HEK293 (cell line): ENCODE data around the gene GNAZ.

ENCODE experiments used
- CTCF ChIA-PET: fragments of 350-600 bp; formaldehyde crosslinking; extraction: SDS; loops from one replicate; lab custom pipeline; 2021; ENCODE audit warnings: antibody characterized with exemption; lab: Yijun Ruan, JAX
- POLR2A ChIA-PET: fragments of 300-600 bp; formaldehyde crosslinking; extraction: SDS; loops from one replicate; lab custom pipeline; 2020; ENCODE audit warnings: antibody characterized with exemption, inconsistent platforms; lab: Yijun Ruan, JAX
- H3K27ac ChIP-seq: fragments of 200-500 bp; sonication (Bioruptor generic); 2 replicates; pipeline ENCODE4 v1.5.1; 2014; ENCODE audit warnings: low read depth, low read length, control low read depth, inconsistent platforms; ENCODE audit errors: extremely low read depth
- H3K36me3 ChIP-seq, 2 experiments: fragments of 200-500 bp in 1 of 2; sonication (Bioruptor generic) in 1 of 2; 1 replicate in 1 of 2; 2 replicates in 1 of 2; pipeline ENCODE4 v1.5.1; 2014 to 2017; ENCODE audit warnings: inconsistent platforms in 2 of 2, low read length in 2 of 2; ENCODE audit not compliant: control insufficient read depth in 2 of 2, insufficient read depth in 1 of 2
- H3K4me1 ChIP-seq: fragments of 200-500 bp; sonication (Bioruptor generic); 2 replicates; pipeline ENCODE4 v1.5.1; 2014; ENCODE audit warnings: mild to moderate bottlenecking, low read length, inconsistent platforms; ENCODE audit not compliant: control insufficient read depth, insufficient read depth
- H3K4me3 ChIP-seq: 2 replicates; pipeline ENCODE4 v1.5.1; 2011; ENCODE audit warnings: low read depth, mild to moderate bottlenecking, control low read depth, low read length, moderate library complexity
- H3K9me3 ChIP-seq: fragments of 200-500 bp; sonication (Bioruptor generic); 2 replicates; pipeline ENCODE4 v1.5.1; 2014; ENCODE audit warnings: low read depth, low read length, inconsistent platforms; ENCODE audit not compliant: control insufficient read depth, insufficient read depth
- FEZF1 ChIP-seq: fragments of 450-650 bp; formaldehyde crosslinking; IDR thresholded peaks from 2 replicates; pipeline ENCODE4 v1.5.1; 2016; ENCODE audit warnings: missing biosample characterization, missing genetic modification characterization
- SP7 ChIP-seq: fragments of 450-650 bp; formaldehyde crosslinking; IDR thresholded peaks from 2 replicates; pipeline ENCODE4 v1.5.1; 2016; ENCODE audit warnings: missing biosample characterization, missing genetic modification characterization
- ZNF138 ChIP-seq: fragments of 450-650 bp; formaldehyde crosslinking; IDR thresholded peaks from 2 replicates; pipeline ENCODE4 v1.5.1; 2016; ENCODE audit warnings: missing biosample characterization, missing genetic modification characterization, borderline replicate concordance
- ZNF174 ChIP-seq: fragments of 450-650 bp; formaldehyde crosslinking; IDR thresholded peaks from 2 replicates; pipeline ENCODE4 v1.5.0; 2017; ENCODE audit warnings: missing biosample characterization, mild to moderate bottlenecking, missing genetic modification characterization
- ZNF354C ChIP-seq: fragments of 450-650 bp; formaldehyde crosslinking; IDR thresholded peaks from 2 replicates; pipeline ENCODE4 v1.5.1; 2016; ENCODE audit warnings: missing biosample characterization, missing genetic modification characterization, low read depth, borderline replicate concordance
- ZNF473 ChIP-seq: fragments of 450-650 bp; formaldehyde crosslinking; IDR thresholded peaks from 2 replicates; pipeline ENCODE4 v1.5.1; 2017; ENCODE audit warnings: missing biosample characterization, missing genetic modification characterization
- ZNF549 ChIP-seq: fragments of 450-650 bp; IDR thresholded peaks from 2 replicates; pipeline ENCODE4 v1.5.1; 2018; ENCODE audit warnings: missing biosample characterization, missing genetic modification characterization, mild to moderate bottlenecking, inconsistent platforms, moderate library complexity
- ZNF610 ChIP-seq: fragments of 450-650 bp; formaldehyde crosslinking; IDR thresholded peaks from 2 replicates; pipeline ENCODE4 v1.5.1; 2016; ENCODE audit warnings: missing biosample characterization, missing genetic modification characterization, borderline replicate concordance
- ZNF670 ChIP-seq: fragments of 450-650 bp; formaldehyde crosslinking; IDR thresholded peaks from 2 replicates; pipeline ENCODE4 v1.5.1; 2016; ENCODE audit warnings: missing biosample characterization, missing genetic modification characterization, low read depth
- TF ChIP-seq, protein P1 (sequence below): fragments of 450-650 bp; formaldehyde crosslinking; IDR thresholded peaks from 2 replicates; pipeline ENCODE4 v1.5.1; 2016; ENCODE audit warnings: missing biosample characterization, missing genetic modification characterization
- TF ChIP-seq, protein P2 (sequence below): fragments of 450-650 bp; formaldehyde crosslinking; conservative IDR thresholded peaks from 2 replicates; pipeline ENCODE4 v1.5.1; 2016; ENCODE audit warnings: low read depth, missing biosample characterization, missing genetic modification characterization
- TF ChIP-seq, protein P3 (sequence below): fragments of 450-650 bp; formaldehyde crosslinking; IDR thresholded peaks from 2 replicates; pipeline ENCODE4 v1.5.1; 2016; ENCODE audit warnings: missing biosample characterization, missing genetic modification characterization, low read depth

GNAZ gene

DNA sequence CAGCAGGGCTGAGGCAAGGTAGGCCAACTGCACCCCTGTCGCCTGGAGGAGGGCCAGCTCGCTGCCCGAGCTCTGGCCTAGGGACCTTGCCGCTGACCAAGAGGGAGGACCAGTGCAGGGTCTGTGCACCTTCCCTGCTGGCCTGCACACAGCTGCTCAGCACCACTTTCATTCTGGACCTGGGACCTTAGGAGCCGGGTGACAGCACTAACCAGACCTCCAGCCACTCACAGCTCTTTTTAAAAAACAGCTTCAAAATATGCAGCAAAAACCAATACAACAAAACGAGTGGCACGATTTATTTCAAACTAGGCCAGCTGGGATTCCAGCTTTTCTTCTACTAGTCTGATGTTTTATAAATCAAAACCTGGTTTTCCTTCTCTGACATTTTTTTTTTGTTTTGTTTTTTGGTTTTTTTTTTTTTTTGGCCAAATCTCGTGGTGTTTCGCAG, 53.5 kb downstream of the GNAZ start:
- no peaks in the 10 kb centered on the region for H3K4me1 ChIP-seq
- peaks cover 0 to 17% of the 10 kb centered on the region in 2 experiments; a peak in 1 of 3 replicates for H3K36me3 ChIP-seq
- ChIA-PET POLR2A (interaction anchor here (1.0 kb wide), 1 partner anchor 10 kb away, joined by 3 read pairs; no protein-coding TSS in a partner anchor), CTCF (interaction anchor here (1.0 to 11.3 kb wide), 4 partner anchors 158 to 661 kb away, joined by 3 to 304 read pairs (median 4); no protein-coding TSS in a partner anchor)
- H3K27ac ChIP-seq: no peak overlapping the region
- H3K9me3 ChIP-seq: no peaks in the 10 kb centered on the region
- no peak for TF ChIP-seq ZNF670 (tag by site-specific recombination)
- no peak for TF ChIP-seq ZNF138 (tag by site-specific recombination)
- no peak for TF ChIP-seq ZNF549
- TF ChIP-seq, protein P1, sequence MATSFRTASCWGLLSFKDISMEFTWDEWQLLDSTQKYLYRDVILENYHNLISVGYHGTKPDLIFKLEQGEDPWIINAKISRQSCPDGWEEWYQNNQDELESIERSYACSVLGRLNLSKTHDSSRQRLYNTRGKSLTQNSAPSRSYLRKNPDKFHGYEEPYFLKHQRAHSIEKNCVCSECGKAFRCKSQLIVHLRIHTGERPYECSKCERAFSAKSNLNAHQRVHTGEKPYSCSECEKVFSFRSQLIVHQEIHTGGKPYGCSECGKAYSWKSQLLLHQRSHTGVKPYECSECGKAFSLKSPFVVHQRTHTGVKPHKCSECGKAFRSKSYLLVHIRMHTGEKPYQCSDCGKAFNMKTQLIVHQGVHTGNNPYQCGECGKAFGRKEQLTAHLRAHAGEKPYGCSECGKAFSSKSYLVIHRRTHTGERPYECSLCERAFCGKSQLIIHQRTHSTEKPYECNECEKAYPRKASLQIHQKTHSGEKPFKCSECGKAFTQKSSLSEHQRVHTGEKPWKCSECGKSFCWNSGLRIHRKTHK: no peak
- no peak for TF ChIP-seq ZNF174 (tag by site-specific recombination)
- H3K4me3 ChIP-seq: no peak overlapping the region

DNA sequence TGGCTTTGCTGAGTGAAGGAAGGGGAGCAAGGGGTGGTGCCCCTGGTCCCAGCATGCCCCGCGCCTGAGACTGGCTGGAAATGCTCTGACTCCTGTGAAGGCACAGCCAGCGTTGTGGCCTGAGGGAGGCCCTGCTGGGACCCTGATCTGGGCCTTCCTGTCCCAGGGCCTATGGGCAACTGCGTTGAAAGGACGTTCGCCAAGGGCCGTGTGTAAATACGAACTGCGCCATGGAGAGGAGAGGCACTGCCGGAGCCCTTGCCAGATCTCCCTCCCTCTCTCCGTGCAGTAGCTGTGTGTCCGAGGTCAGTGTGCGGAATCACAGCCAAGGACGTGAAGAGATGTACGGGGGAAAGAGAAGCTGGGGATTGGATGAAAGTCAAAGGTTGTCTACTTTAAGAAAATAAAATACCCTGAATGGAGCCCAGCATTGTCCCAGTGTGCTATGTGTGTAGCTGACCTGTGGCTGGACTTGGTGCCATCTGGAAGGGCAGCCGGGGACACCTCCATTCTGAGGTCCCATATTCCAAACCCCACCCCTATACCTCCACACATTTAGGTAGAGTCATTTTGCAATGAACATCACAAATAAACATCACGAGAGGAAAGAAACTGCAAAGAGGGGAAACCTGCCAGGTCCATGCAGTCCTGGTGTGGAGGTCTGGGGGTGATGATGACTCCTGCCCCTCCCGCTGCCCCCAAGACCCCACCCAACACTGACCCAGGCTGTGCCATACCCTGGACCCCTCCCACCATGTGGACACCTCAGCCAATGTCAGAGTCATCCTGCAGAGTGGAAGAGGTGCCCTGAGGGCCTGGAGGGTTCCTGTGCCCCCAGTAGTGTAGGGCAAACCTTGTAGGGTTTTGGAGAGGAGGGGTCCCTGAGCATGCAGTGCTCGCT, 54.5 kb downstream of the GNAZ start:
- Histone ChIP-seq H3K4me1 (no peaks in the 10 kb centered on the region), H3K9me3 (no peaks in the 10 kb centered on the region), H3K36me3 (peaks cover 0 to 17% of the 10 kb centered on the region in 2 experiments; a peak in 1 of 3 replicates), H3K27ac (no peak overlapping the region), H3K4me3 (no peak overlapping the region)
- TF ChIP-seq FEZF1 (tag by site-specific recombination) (no peak), ZNF610 (no peak), ZNF473 (tag by site-specific recombination) (no peak)
- ChIA-PET CTCF (interaction anchor here (0.6 to 11.3 kb wide), 5 partner anchors 157 to 383 kb away, joined by 3 to 304 read pairs (median 3); no protein-coding TSS in a partner anchor), POLR2A (no interaction called here)

DNA sequence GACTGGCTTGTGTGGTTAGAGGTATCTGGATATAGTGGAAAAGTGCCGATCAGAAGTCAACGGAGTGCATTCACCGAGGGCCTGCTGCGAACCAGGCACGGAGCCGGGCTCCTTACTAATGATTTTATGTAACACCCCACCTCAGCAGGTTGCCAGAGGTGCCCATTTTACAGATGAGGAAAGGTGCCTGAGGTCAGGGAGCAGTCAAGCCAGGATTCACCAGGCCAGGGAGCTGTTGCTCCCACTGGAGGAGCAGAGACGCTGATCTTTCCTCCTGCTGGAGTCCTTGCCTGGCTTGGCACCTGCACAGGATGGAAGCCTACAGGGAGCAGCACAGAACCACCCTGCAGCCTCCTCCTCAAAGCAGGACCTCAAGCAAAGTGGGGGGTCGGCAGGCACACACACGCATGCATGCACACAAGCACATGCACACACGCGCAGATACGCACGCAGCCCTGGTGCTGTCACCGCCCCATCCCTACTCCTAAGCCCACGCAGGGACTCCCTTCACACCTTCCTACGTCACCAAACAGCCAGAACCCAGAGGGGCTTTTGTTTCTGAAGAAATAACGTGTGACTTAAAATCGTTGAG, 55.3 kb downstream of the GNAZ start:
- ChIA-PET CTCF (interaction anchor here (2.6 to 11.3 kb wide), 2 partner anchors 153 to 168 kb away, joined by 10 to 304 read pairs; no protein-coding TSS in a partner anchor), POLR2A (no interaction called here)
- Histone ChIP-seq H3K9me3 (no peaks in the 10 kb centered on the region), H3K27ac (no peak overlapping the region), H3K4me1 (no peaks in the 10 kb centered on the region), H3K36me3 (peaks cover 0 to 17% of the 10 kb centered on the region in 2 experiments; a peak in 1 of 3 replicates), H3K4me3 (no peak overlapping the region)
- TF ChIP-seq, protein P2, sequence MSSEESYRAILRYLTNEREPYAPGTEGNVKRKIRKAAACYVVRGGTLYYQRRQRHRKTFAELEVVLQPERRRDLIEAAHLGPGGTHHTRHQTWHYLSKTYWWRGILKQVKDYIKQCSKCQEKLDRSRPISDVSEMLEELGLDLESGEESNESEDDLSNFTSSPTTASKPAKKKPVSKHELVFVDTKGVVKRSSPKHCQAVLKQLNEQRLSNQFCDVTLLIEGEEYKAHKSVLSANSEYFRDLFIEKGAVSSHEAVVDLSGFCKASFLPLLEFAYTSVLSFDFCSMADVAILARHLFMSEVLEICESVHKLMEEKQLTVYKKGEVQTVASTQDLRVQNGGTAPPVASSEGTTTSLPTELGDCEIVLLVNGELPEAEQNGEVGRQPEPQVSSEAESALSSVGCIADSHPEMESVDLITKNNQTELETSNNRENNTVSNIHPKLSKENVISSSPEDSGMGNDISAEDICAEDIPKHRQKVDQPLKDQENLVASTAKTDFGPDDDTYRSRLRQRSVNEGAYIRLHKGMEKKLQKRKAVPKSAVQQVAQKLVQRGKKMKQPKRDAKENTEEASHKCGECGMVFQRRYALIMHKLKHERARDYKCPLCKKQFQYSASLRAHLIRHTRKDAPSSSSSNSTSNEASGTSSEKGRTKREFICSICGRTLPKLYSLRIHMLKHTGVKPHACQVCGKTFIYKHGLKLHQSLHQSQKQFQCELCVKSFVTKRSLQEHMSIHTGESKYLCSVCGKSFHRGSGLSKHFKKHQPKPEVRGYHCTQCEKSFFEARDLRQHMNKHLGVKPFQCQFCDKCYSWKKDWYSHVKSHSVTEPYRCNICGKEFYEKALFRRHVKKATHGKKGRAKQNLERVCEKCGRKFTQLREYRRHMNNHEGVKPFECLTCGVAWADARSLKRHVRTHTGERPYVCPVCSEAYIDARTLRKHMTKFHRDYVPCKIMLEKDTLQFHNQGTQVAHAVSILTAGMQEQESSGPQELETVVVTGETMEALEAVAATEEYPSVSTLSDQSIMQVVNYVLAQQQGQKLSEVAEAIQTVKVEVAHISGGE: no peak
- TF ChIP-seq ZNF354C (tag by site-specific recombination): no peak
- no peak for TF ChIP-seq SP7 (tag by site-specific recombination)
- TF ChIP-seq, protein P3, sequence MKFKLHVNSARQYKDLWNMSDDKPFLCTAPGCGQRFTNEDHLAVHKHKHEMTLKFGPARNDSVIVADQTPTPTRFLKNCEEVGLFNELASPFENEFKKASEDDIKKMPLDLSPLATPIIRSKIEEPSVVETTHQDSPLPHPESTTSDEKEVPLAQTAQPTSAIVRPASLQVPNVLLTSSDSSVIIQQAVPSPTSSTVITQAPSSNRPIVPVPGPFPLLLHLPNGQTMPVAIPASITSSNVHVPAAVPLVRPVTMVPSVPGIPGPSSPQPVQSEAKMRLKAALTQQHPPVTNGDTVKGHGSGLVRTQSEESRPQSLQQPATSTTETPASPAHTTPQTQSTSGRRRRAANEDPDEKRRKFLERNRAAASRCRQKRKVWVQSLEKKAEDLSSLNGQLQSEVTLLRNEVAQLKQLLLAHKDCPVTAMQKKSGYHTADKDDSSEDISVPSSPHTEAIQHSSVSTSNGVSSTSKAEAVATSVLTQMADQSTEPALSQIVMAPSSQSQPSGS: no peak
